Measurements from ENCODE around the gene TMEM117.

TMEM117 gene

GRCh38 chr12:44336577-44336976, 500.7 kb downstream of the TMEM117 start:
- DNase-seq (ENCODE audit: low read depth) = no peak
- TF ChIP-seq CTCF (IDR thresholded peaks at IDR 0.05; ENCODE audit: low read depth, low read length, missing control alignments) = no peak
- no peak overlapping the region for H3K4me3 ChIP-seq (ENCODE audit: low read depth, low read length)

- H3K4me3 ChIP-seq (ENCODE audit: low read depth, low read length) = no peak overlapping the region
- no peak for DNase-seq (ENCODE audit: low read depth)
- TF ChIP-seq CTCF (IDR thresholded peaks at IDR 0.05; ENCODE audit: low read depth, low read length, missing control alignments) = no peak
Observed at GRCh38 chr12:44342371-44342770, 506.5 kb downstream of the TMEM117 start.

- no peak for DNase-seq (ENCODE audit: low read depth)
- TF ChIP-seq CTCF (IDR thresholded peaks at IDR 0.05; ENCODE audit: low read depth, low read length, missing control alignments) = no peak
- no peak overlapping the region for H3K4me3 ChIP-seq (ENCODE audit: low read depth, low read length)
Observed at GRCh38 chr12:44347145-44347544, 511.3 kb downstream of the TMEM117 start.

- H3K4me3 ChIP-seq (ENCODE audit: low read depth, low read length) = no peak overlapping the region
- no peak for DNase-seq (ENCODE audit: low read depth)
- TF ChIP-seq CTCF (IDR thresholded peaks at IDR 0.05; ENCODE audit: low read depth, low read length, missing control alignments) = no peak
Observed at GRCh38 chr12:44357494-44357893, 521.6 kb downstream of the TMEM117 start.

- no peak overlapping the region for H3K4me3 ChIP-seq (ENCODE audit: low read depth, low read length)
- no peak for DNase-seq (ENCODE audit: low read depth)
- TF ChIP-seq CTCF (IDR thresholded peaks at IDR 0.05; ENCODE audit: low read depth, low read length, missing control alignments) = no peak
Observed at GRCh38 chr12:44358636-44359035, 522.8 kb downstream of the TMEM117 start.

- no peak overlapping the region for H3K4me3 ChIP-seq (ENCODE audit: low read depth, low read length)
- no peak for DNase-seq (ENCODE audit: low read depth)
- no peak for TF ChIP-seq CTCF (IDR thresholded peaks at IDR 0.05; ENCODE audit: low read depth, low read length, missing control alignments)
Observed at GRCh38 chr12:44362947-44363346, 527.1 kb downstream of the TMEM117 start.

- TF ChIP-seq CTCF (IDR thresholded peaks at IDR 0.05; ENCODE audit: low read depth, low read length, missing control alignments) = no peak
- no peak overlapping the region for H3K4me3 ChIP-seq (ENCODE audit: low read depth, low read length)
- DNase-seq (ENCODE audit: low read depth) = no peak
Observed at GRCh38 chr12:44367136-44367535, 531.3 kb downstream of the TMEM117 start.

Measured in GM12864 (cell line).